CD4-positive, alpha-beta T cell treated with Interleukin-10 for 1 hour (primary cell): ENCODE data around the gene KRT79.

Source experiments
- DNase-seq: peaks from one replicate; pipeline ENCODE4 v3.0.0-alpha.2; 2020

Gene KRT79

GRCh38 chr12:52817699-52818238, 16.3 kb downstream of the KRT79 start:
- DNase-seq = no peak

GRCh38 chr12:52817003-52817698, 17.0 kb downstream of the KRT79 start:
- no peak for DNase-seq

GRCh38 chr12:52815676-52816588, 18.2 kb downstream of the KRT79 start:
- DNase-seq = no peak

GRCh38 chr12:52815161-52815560, 18.9 kb downstream of the KRT79 start:
- no peak for DNase-seq

- DNase-seq = no peak
Observed at GRCh38 chr12:52814710-52815155, 19.4 kb downstream of the KRT79 start.

- DNase-seq = no peak
Observed at GRCh38 chr12:52813885-52814709, 20.0 kb downstream of the KRT79 start, which contains the start of gene KRT4. Gene KRT4 (minus strand): TSS chr12:52814116. CDS start chr12:52814058, 58 bp downstream.

GRCh38 chr12:52813203-52813819, 20.8 kb downstream of the KRT79 start:
- DNase-seq = no peak

GRCh38 chr12:52812749-52813148, 21.4 kb downstream of the KRT79 start:
- no peak for DNase-seq

GRCh38 chr12:52812073-52812400, 22.1 kb downstream of the KRT79 start:
- DNase-seq = no peak

GRCh38 chr12:52811191-52812072, 22.7 kb downstream of the KRT79 start:
- DNase-seq = no peak

- DNase-seq = no peak
Observed at GRCh38 chr12:52810554-52810953, 23.6 kb downstream of the KRT79 start.

- DNase-seq = no peak
Observed at GRCh38 chr12:52809166-52809565, 24.9 kb downstream of the KRT79 start.

- no peak for DNase-seq
Observed at GRCh38 chr12:52808573-52809160, 25.4 kb downstream of the KRT79 start.

GRCh38 chr12:52807544-52808470, 26.3 kb downstream of the KRT79 start:
- no peak for DNase-seq

GRCh38 chr12:52806821-52807543, 27.1 kb downstream of the KRT79 start:
- DNase-seq = no peak

GRCh38 chr12:52806169-52806811, 27.8 kb downstream of the KRT79 start:
- no peak for DNase-seq

- DNase-seq = no peak
Observed at GRCh38 chr12:52805739-52806138, 28.4 kb downstream of the KRT79 start.

- DNase-seq = no peak
Observed at GRCh38 chr12:52805000-52805399, 29.1 kb downstream of the KRT79 start.

- no peak for DNase-seq
Observed at GRCh38 chr12:52802442-52802841, 31.7 kb downstream of the KRT79 start.
